Ishikawa (cell line): ENCODE data around the gene COL10A1.

Source experiments
- CEBPB ChIP-seq: IDR thresholded peaks from 2 replicates; pipeline ENCODE4 v1.6.1; 2012
- CREB1 ChIP-seq: IDR thresholded peaks from 2 replicates; pipeline ENCODE4 v1.6.1; 2012; ENCODE audit warnings: low read depth
- EGR1 ChIP-seq: IDR thresholded peaks from 2 replicates; pipeline ENCODE4 v1.6.1; 2012
- EP300 ChIP-seq: IDR thresholded peaks from 2 replicates; pipeline ENCODE4 v1.6.1; 2012; ENCODE audit warnings: borderline replicate concordance
- FOXM1 ChIP-seq: IDR thresholded peaks from 2 replicates; pipeline ENCODE4 v1.6.1; 2012; ENCODE audit warnings: low read depth, borderline replicate concordance
- MAX ChIP-seq: IDR thresholded peaks from 2 replicates; pipeline ENCODE4 v1.6.1; 2012
- NFIC ChIP-seq: IDR thresholded peaks from 2 replicates; pipeline ENCODE4 v1.6.1; 2012
- RAD21 ChIP-seq: IDR thresholded peaks from 2 replicates; pipeline ENCODE4 v1.6.1; 2012; ENCODE audit warnings: low read depth
- REST ChIP-seq: IDR thresholded peaks from 2 replicates; pipeline ENCODE4 v1.6.1; 2012; ENCODE audit warnings: low read depth, mild to moderate bottlenecking
- TAF1 ChIP-seq: IDR thresholded peaks from 2 replicates; pipeline ENCODE4 v1.6.1; 2012; ENCODE audit warnings: low read depth, mild to moderate bottlenecking
- TCF12 ChIP-seq: IDR thresholded peaks from 2 replicates; pipeline ENCODE4 v1.6.1; 2012; ENCODE audit warnings: low read depth
- TEAD4 ChIP-seq: IDR thresholded peaks from 2 replicates; pipeline ENCODE4 v1.6.1; 2012
- USF1 ChIP-seq: IDR thresholded peaks from 2 replicates; pipeline ENCODE4 v1.6.1; 2012
- YY1 ChIP-seq: IDR thresholded peaks from 2 replicates; pipeline ENCODE4 v1.6.1; 2012; ENCODE audit warnings: low read depth
- ZBTB7A ChIP-seq: IDR thresholded peaks from 2 replicates; pipeline ENCODE4 v1.6.1; 2012; ENCODE audit warnings: low read depth

The COL10A1 gene

GRCh38 chr6:116158641-116159040, 32.7 kb upstream of the COL10A1 start:
- no peak for TF ChIP-seq FOXM1
- no peak for TF ChIP-seq ZBTB7A
- no peak for TF ChIP-seq NFIC
- TF ChIP-seq TCF12: no peak
- no peak for TF ChIP-seq RAD21
- TF ChIP-seq REST: no peak
- no peak for TF ChIP-seq YY1
- TF ChIP-seq MAX: no peak
- no peak for TF ChIP-seq USF1
- no peak for TF ChIP-seq EGR1
- no peak for TF ChIP-seq CEBPB
- no peak for TF ChIP-seq TEAD4

- TF ChIP-seq TAF1 (no peak), EP300 (no peak), EGR1 (no peak), REST (no peak), NFIC (no peak), TCF12 (no peak), CEBPB (no peak)
Measured at GRCh38 chr6:116157391-116157790, 31.5 kb upstream of the COL10A1 start.

- no peak for TF ChIP-seq USF1
- no peak for TF ChIP-seq TCF12
- TF ChIP-seq EP300: no peak
- TF ChIP-seq EGR1: no peak
- no peak for TF ChIP-seq NFIC
- TF ChIP-seq MAX: no peak
Measured at GRCh38 chr6:116156405-116157326, 30.7 kb upstream of the COL10A1 start.

- TF ChIP-seq TCF12 (no peak), USF1 (no peak), RAD21 (no peak), YY1 (no peak), CREB1 (no peak)
Measured at GRCh38 chr6:116154887-116155286, 29.0 kb upstream of the COL10A1 start.

GRCh38 chr6:116152620-116153019, 26.7 kb upstream of the COL10A1 start:
- TF ChIP-seq USF1 (no peak), REST (no peak), EGR1 (no peak)
